ENCODE data around the gene JUN. TPM values are rescaled to one million over a fixed set of nuclear protein-coding genes. Genes with fewer than 3 reads are reported as not detected.

The JUN gene
- total RNA-seq, 4 donors from 2014 or later = 93.8 to 589 (median 205) TPM

- no peak overlapping the region for H3K4me3 ChIP-seq (ENCODE audit: low read depth, poor library complexity, severe bottlenecking)
- TF ChIP-seq CTCF (IDR thresholded peaks at IDR 0.05) = no peak
- TF ChIP-seq POLR2A (IDR thresholded peaks at IDR 0.05) = no peak
- 50 to 52% methylated on average over 7 of the region's 7 CpGs for WGBS, 2 donors
- no peak for DNase-seq (ENCODE audit: low spot score in 2 of 2)
- intact Hi-C loops (cut with DNase I; ENCODE audit: low total_unique reads) = no loop called here
Measured at GRCh38 chr1:58754683-58755467, 29.0 kb downstream of the JUN start.

- DNase-seq (ENCODE audit: low spot score in 2 of 2) = no peak
- TF ChIP-seq POLR2A (IDR thresholded peaks at IDR 0.05) (no peak), CTCF (IDR thresholded peaks at IDR 0.05) (no peak)
- H3K4me3 ChIP-seq (ENCODE audit: low read depth, poor library complexity, severe bottlenecking) = no peak overlapping the region
- intact Hi-C loops (cut with DNase I; ENCODE audit: low total_unique reads) = no loop called here
- 87 to 96% methylated on average over 3 of the region's 3 CpGs for WGBS, 2 donors
Measured at GRCh38 chr1:58754073-58754613, 29.7 kb downstream of the JUN start.

- H3K4me3 ChIP-seq (ENCODE audit: low read depth, poor library complexity, severe bottlenecking) = no peak overlapping the region
- intact Hi-C loops (cut with DNase I; ENCODE audit: low total_unique reads) = no loop called here
- DNase-seq (ENCODE audit: low spot score in 2 of 2) = no peak
- WGBS, 2 donors = 52 to 59% methylated on average over 4 of the region's 4 CpGs
- TF ChIP-seq POLR2A (IDR thresholded peaks at IDR 0.05) = no peak
- TF ChIP-seq CTCF (IDR thresholded peaks at IDR 0.05) = no peak
Measured at GRCh38 chr1:58753431-58753866, 30.4 kb downstream of the JUN start.

GRCh38 chr1:58749646-58750045 lies 34.2 kb downstream of the JUN start:
- intact Hi-C loops (cut with DNase I; ENCODE audit: low total_unique reads) = loop anchor here (10.0 kb wide), 1 partner anchor 955 kb away; no protein-coding TSS in a partner anchor
- no peak for TF ChIP-seq CTCF (IDR thresholded peaks at IDR 0.05)
- no peak for TF ChIP-seq POLR2A (IDR thresholded peaks at IDR 0.05)
- 85 to 92% methylated on average over 1 of the region's 1 CpG for WGBS, 2 donors

GRCh38 chr1:58748666-58749065 lies 35.2 kb downstream of the JUN start:
- 49 to 54% methylated on average over 3 of the region's 3 CpGs for WGBS, 2 donors
- TF ChIP-seq CTCF (IDR thresholded peaks at IDR 0.05) (no peak), POLR2A (IDR thresholded peaks at IDR 0.05) (no peak)
- H3K4me3 ChIP-seq (ENCODE audit: low read depth, poor library complexity, severe bottlenecking) = no peak overlapping the region
- intact Hi-C loops (cut with DNase I; ENCODE audit: low total_unique reads) = loop anchor here (10.0 kb wide), 1 partner anchor 956 kb away; no protein-coding TSS in a partner anchor
- no peak for DNase-seq (ENCODE audit: low spot score in 2 of 2)

More at GRCh38 chr1:58749646-58750045, 34.2 kb downstream of the JUN start:
- H3K4me3 ChIP-seq (ENCODE audit: low read depth, poor library complexity, severe bottlenecking) = no peak overlapping the region
- DNase-seq (ENCODE audit: low spot score in 2 of 2) = no peak
